H1 (cell line): Measurements from ENCODE around the gene AGPAT2. TPM values are rescaled to one million over a fixed set of nuclear protein-coding genes. Genes with fewer than 3 reads are reported as not detected.

ENCODE experiments used
- CTCF ChIA-PET: fragments of 300-600 bp; sonication (Branson Sonifier 250); formaldehyde crosslinking; loops from one replicate; lab custom pipeline; 2021; ENCODE audit not compliant: partially characterized antibody; lab: Charles Lee
- POLR2A ChIA-PET: fragments of 300-600 bp; sonication (Branson Sonifier 250); formaldehyde crosslinking; loops from one replicate; lab custom pipeline; 2021; ENCODE audit warnings: inconsistent platforms; ENCODE audit not compliant: partially characterized antibody; lab: Charles Lee
- DNase-seq, 2 experiments: peaks; one replicate each; pipeline versions ENCODE4 v3.0.0 to v3.0.0-alpha.2; 2010 to 2022; ENCODE audit warnings: low spot score in 2 of 2, low read depth in 1 of 2, mixed read lengths in 1 of 2
- FAIRE-seq: peaks from 2 replicates; lab custom pipeline; 2011; peaks lifted over from hg19 to GRCh38; lab: Jason Lieb, UNC
- H2AFZ ChIP-seq: 2 replicates; pipeline ENCODE4 v1.8.1; 2012; ENCODE audit warnings: low read length, inconsistent platforms
- H2AK5ac ChIP-seq: 2 replicates; pipeline ENCODE4 v1.6.1; 2013; ENCODE audit warnings: low read depth, low read length
- H2BK120ac ChIP-seq: replicated peaks from 2 replicates; pipeline ENCODE3; 2013; ENCODE audit warnings: low read depth, low read length, inconsistent platforms
- H2BK12ac ChIP-seq: 2 replicates; pipeline ENCODE4 v1.6.1; 2013; ENCODE audit warnings: low read depth, low read length
- H2BK15ac ChIP-seq: 2 replicates; pipeline ENCODE4 v1.6.1; 2013; ENCODE audit warnings: low read length
- H2BK20ac ChIP-seq: 2 replicates; pipeline ENCODE4 v1.6.1; 2013; ENCODE audit warnings: low read length
- H2BK5ac ChIP-seq: 2 replicates; pipeline ENCODE4 v1.6.1; 2013; ENCODE audit warnings: low read depth, low read length
- H3K14ac ChIP-seq: 2 replicates; pipeline ENCODE4 v1.6.1; 2013; ENCODE audit warnings: inconsistent platforms; ENCODE audit not compliant: insufficient read length
- H3K18ac ChIP-seq: 2 replicates; pipeline ENCODE4 v1.6.1; 2013; ENCODE audit warnings: low read length; ENCODE audit errors: extremely low read depth
- H3K23ac ChIP-seq: 2 replicates; pipeline ENCODE4 v1.6.1; 2013; ENCODE audit warnings: inconsistent platforms; ENCODE audit not compliant: insufficient read length
- H3K23me2 ChIP-seq: 2 replicates; pipeline ENCODE4 v1.6.1; 2013; ENCODE audit warnings: low read depth, low read length
- H3K27ac ChIP-seq: 2 replicates; pipeline ENCODE4 v1.6.1; 2011; ENCODE audit warnings: low read depth, low read length, inconsistent platforms
- H3K27me3 ChIP-seq, 4 experiments: replicated peaks in 1 of 4; 1 replicate in 1 of 4; 2 replicates in 3 of 4; pipeline versions ENCODE4 v1.6.1 to v1.8.1; 2011 to 2013; ENCODE audit warnings: low read length in 3 of 4, mild to moderate bottlenecking in 3 of 4, inconsistent platforms in 2 of 4, mixed read lengths in 2 of 4, moderate library complexity in 1 of 4; ENCODE audit not compliant: control insufficient read depth in 3 of 4, insufficient read depth in 3 of 4; ENCODE audit errors: extremely low read depth in 1 of 4
- H3K36me3 ChIP-seq, 4 experiments: 2 replicates each; pipeline versions ENCODE4 v1.6.1 to v1.8.1; 2011 to 2013; ENCODE audit warnings: mild to moderate bottlenecking in 4 of 4, low read length in 3 of 4, moderate library complexity in 2 of 4, control low read depth in 1 of 4, inconsistent platforms in 1 of 4; ENCODE audit not compliant: insufficient read depth in 4 of 4, control insufficient read depth in 2 of 4
- H3K4ac ChIP-seq: replicated peaks from 2 replicates; pipeline ENCODE3; 2013; ENCODE audit warnings: low read length, low read depth, mixed read lengths, inconsistent platforms; ENCODE audit not compliant: insufficient read length
- H3K4me1 ChIP-seq, 4 experiments: replicated peaks in 1 of 4; 1 replicate in 1 of 4; 2 replicates in 3 of 4; pipeline versions ENCODE4 v1.6.1 to v1.8.1; 2011 to 2013; ENCODE audit warnings: low read length in 3 of 4, inconsistent platforms in 2 of 4, mixed read lengths in 1 of 4; ENCODE audit not compliant: insufficient read depth in 4 of 4, control insufficient read depth in 3 of 4
- H3K4me2 ChIP-seq, 2 experiments: 2 replicates each; pipeline versions ENCODE4 v1.6.1 to v1.8.1; 2011 to 2013; ENCODE audit warnings: low read depth in 2 of 2, low read length in 2 of 2, control low read depth in 1 of 2, inconsistent platforms in 1 of 2, mild to moderate bottlenecking in 1 of 2; ENCODE audit not compliant: insufficient read depth in 1 of 2
- H3K4me3 ChIP-seq, 4 experiments: fragments of 200-600, 300-600 bp in 1 of 4; sonication (generic), shearing (Covaris generic), sonication (Bioruptor Twin) in 1 of 4; 2 replicates each; pipeline versions ENCODE4 v1.5.1 to v1.8.1; 2011 to 2016; ENCODE audit warnings: low read length in 4 of 4, low read depth in 3 of 4, control low read depth in 2 of 4, inconsistent platforms in 2 of 4, mild to moderate bottlenecking in 2 of 4, mixed read lengths in 1 of 4, moderate library complexity in 1 of 4; ENCODE audit not compliant: insufficient read depth in 2 of 4; ENCODE audit errors: extremely low read depth in 1 of 4
- H3K56ac ChIP-seq: replicated peaks from 2 replicates; pipeline ENCODE3; 2013; ENCODE audit warnings: low read depth, mild to moderate bottlenecking, mixed read lengths, low read length, inconsistent platforms; ENCODE audit not compliant: insufficient read length
- H3K79me1 ChIP-seq: 2 replicates; pipeline ENCODE4 v1.6.1; 2013; ENCODE audit warnings: low read depth, low read length, control low read depth
- H3K79me2 ChIP-seq, 2 experiments: 2 replicates each; pipeline versions ENCODE4 v1.6.1 to v1.8.1; 2012 to 2013; ENCODE audit warnings: low read length in 2 of 2, mild to moderate bottlenecking in 2 of 2, inconsistent platforms in 1 of 2; ENCODE audit not compliant: insufficient read depth in 2 of 2, control insufficient read depth in 1 of 2
- H3K9ac ChIP-seq, 4 experiments: replicated peaks in 1 of 4; 1 replicate in 1 of 4; 2 replicates in 3 of 4; pipeline versions ENCODE4 v1.6.1 to v1.8.1; 2011 to 2013; ENCODE audit warnings: low read depth in 3 of 4, low read length in 3 of 4, control low read depth in 2 of 4, mild to moderate bottlenecking in 2 of 4, moderate library complexity in 2 of 4, inconsistent platforms in 1 of 4; ENCODE audit errors: extremely low read depth in 1 of 4
- H3K9me3 ChIP-seq, 2 experiments: 2 replicates each; pipeline versions ENCODE4 v1.6.1 to v1.8.1; 2012 to 2013; ENCODE audit warnings: mild to moderate bottlenecking in 2 of 2, moderate library complexity in 2 of 2, control low read depth in 1 of 2, inconsistent platforms in 1 of 2, low read depth in 1 of 2, low read length in 1 of 2, mixed read lengths in 1 of 2; ENCODE audit not compliant: insufficient read depth in 2 of 2
- H4K20me1 ChIP-seq, 2 experiments: replicated peaks in 1 of 2; 2 replicates each; pipeline versions ENCODE3 to v1.8.1; 2011 to 2013; ENCODE audit warnings: inconsistent platforms in 2 of 2, low read length in 2 of 2, mild to moderate bottlenecking in 1 of 2; ENCODE audit not compliant: insufficient read depth in 2 of 2, control insufficient read depth in 1 of 2
- H4K5ac ChIP-seq: 2 replicates; pipeline ENCODE4 v1.6.1; 2013; ENCODE audit warnings: low read length, low read depth, mixed read lengths, inconsistent platforms; ENCODE audit not compliant: insufficient read length
- H4K8ac ChIP-seq: 2 replicates; pipeline ENCODE4 v1.8.0; 2013; ENCODE audit warnings: mild to moderate bottlenecking, moderate library complexity, low read length, inconsistent platforms; ENCODE audit not compliant: insufficient read depth; ENCODE audit errors: extremely low read depth
- H4K91ac ChIP-seq: replicated peaks from 2 replicates; pipeline ENCODE3; 2013; ENCODE audit warnings: low read length, mixed read lengths, inconsistent platforms; ENCODE audit not compliant: insufficient read length
- WGBS, 2 experiments: shearing (Covaris generic) in 1 of 2; methylation state at CpG; one replicate each; pipeline versions ENCODE4 v1.1.6 to v1.1.7; 2013 to 2015; ENCODE audit warnings: low lambda C conversion rate in 2 of 2, mixed read lengths in 2 of 2, inconsistent platforms in 1 of 2, low coverage in 1 of 2, missing lambda C conversion rate in 1 of 2; ENCODE audit not compliant: insufficient replicate concordance in 2 of 2, insufficient coverage in 1 of 2, insufficient read length in 1 of 2; ENCODE audit errors: extremely low coverage in 1 of 2, missing lambda C conversion rate in 1 of 2; 5-methylcytosine and 5-hydroxymethylcytosine counted together
- polyA plus RNA-seq, 7 experiments: library from polyadenylated mRNA; depleted of rRNA in 3 of 7; stranded (reverse) in 5 of 7; unstranded in 2 of 7; fragments of >200 nt in 5 of 7; fragments of 200-250 nt in 2 of 7; gene quantifications; 1 replicate in 5 of 7; 2 replicates in 1 of 7; 4 replicates in 1 of 7; pipeline versions ENCODE4 v1.2.1 to v1.2.3, GENCODE V29; 2011 to 2013; ENCODE audit warnings: missing spikeins in 2 of 7, mixed read lengths in 2 of 7
- total RNA-seq: library from RNA; stranded (reverse); fragmentation: NEBNext Ultra II Directional; extraction: Animal tissue kit (Norgen Biotek cat#: 25700); gene quantifications from 2 replicates; pipeline ENCODE4 v1.2.1, GENCODE V29; 2021

AGPAT2 gene
- total and polyA plus RNA-seq, 2 of the 8 experiments (the other 6 are each of a cell fraction or from before 2014, with no cell fraction given), result 31.6 to 37.6 TPM

DNA sequence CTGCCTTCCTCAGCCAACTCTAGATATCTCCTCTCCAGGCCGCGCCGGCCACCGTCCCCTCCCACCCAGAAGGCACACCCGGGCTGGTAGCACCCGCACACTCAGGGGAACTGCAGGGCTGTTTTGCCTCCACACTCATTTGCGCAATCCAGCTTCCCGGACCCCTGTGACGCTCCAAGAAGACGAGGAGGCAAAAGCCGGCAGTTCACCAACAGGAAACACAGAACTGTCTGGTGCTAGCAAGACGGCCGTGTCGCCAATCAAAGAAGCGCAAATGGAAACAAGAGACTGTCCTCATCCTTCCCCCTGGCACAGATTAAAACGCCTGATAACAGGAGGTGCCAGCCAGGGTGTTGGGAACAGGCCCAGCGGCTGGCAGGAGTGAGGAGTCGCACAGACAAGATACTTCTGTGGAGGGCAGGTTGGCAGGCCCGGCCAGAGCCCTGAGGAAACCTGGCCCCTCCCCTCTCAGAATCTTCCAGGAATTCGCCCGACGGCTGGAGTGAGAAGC is 7.8 kb downstream of the AGPAT2 start:
- H3K4me1 ChIP-seq, result peaks cover 0 to 8% (median 3%) of the 10 kb centered on the region in 4 experiments; a peak in 4 of 7 replicates
- no peak overlapping the region for H3K14ac ChIP-seq
- no peak overlapping the region for H3K18ac ChIP-seq
- no peak overlapping the region for H2BK5ac ChIP-seq
- no peak overlapping the region for H3K56ac ChIP-seq
- no peak overlapping the region for H3K4ac ChIP-seq
- DNase-seq (no peak), FAIRE-seq (no peak)
- ChIA-PET CTCF (interaction anchor here (0.5 to 12.8 kb wide), 4 partner anchors 5 to 541 kb away, joined by 3 to 125 read pairs (median 3); no protein-coding TSS in a partner anchor), POLR2A (interaction anchor here (1.8 kb wide), 1 partner anchor 8 kb away, joined by 4 read pairs; no protein-coding TSS in a partner anchor)
- no peaks in the 10 kb centered on the region; the same call in 1 of the 2 replicates for H3K79me1 ChIP-seq
- no peaks in the 10 kb centered on the region for H3K23me2 ChIP-seq
- no peaks in the 10 kb centered on the region for H3K79me2 ChIP-seq
- no peak overlapping the region for H3K27ac ChIP-seq
- no peak overlapping the region for H3K4me3 ChIP-seq
- no peaks in the 10 kb centered on the region for H3K9me3 ChIP-seq
- H3K23ac ChIP-seq, result no peak overlapping the region
- no peak overlapping the region for H2BK15ac ChIP-seq
- H3K36me3 ChIP-seq, result no peaks in the 10 kb centered on the region
- no peak overlapping the region for H4K8ac ChIP-seq
- 84% methylated on average over 22 of the region's 22 CpGs; no CpG with 5 or more reads in 1 of the 2 experiments for WGBS, 2 experiments
- no peak overlapping the region for H2BK120ac ChIP-seq
- no peak overlapping the region for H2AK5ac ChIP-seq
- no peak overlapping the region for H2BK12ac ChIP-seq
- H4K5ac ChIP-seq, result no peak overlapping the region
- no peak overlapping the region for H2BK20ac ChIP-seq
- H3K4me2 ChIP-seq, result no peak overlapping the region
- H3K9ac ChIP-seq, result no peak overlapping the region
- no peak overlapping the region for H4K91ac ChIP-seq
- H3K27me3 ChIP-seq, result no peaks in the 10 kb centered on the region; a peak in 1 of 7 replicates
- no peak overlapping the region for H2AFZ ChIP-seq
- peaks cover 0 to 5% of the 10 kb centered on the region in 2 experiments for H4K20me1 ChIP-seq
